Astrocyte of the hippocampus (primary cell): ENCODE results near the gene BMI1.
A peak's percentile ranks its signal among the peaks of the same experiment; 100 is the strongest.

Experiments used
- DNase-seq: peaks from one replicate; pipeline ENCODE4 v3.0.0; 2011; ENCODE audit warnings: low read depth, low spot score

Gene BMI1

GRCh38 chr10:22319980-22320558, 830 bp upstream of the BMI1 start:
- DNase-seq = no peak

DNA sequence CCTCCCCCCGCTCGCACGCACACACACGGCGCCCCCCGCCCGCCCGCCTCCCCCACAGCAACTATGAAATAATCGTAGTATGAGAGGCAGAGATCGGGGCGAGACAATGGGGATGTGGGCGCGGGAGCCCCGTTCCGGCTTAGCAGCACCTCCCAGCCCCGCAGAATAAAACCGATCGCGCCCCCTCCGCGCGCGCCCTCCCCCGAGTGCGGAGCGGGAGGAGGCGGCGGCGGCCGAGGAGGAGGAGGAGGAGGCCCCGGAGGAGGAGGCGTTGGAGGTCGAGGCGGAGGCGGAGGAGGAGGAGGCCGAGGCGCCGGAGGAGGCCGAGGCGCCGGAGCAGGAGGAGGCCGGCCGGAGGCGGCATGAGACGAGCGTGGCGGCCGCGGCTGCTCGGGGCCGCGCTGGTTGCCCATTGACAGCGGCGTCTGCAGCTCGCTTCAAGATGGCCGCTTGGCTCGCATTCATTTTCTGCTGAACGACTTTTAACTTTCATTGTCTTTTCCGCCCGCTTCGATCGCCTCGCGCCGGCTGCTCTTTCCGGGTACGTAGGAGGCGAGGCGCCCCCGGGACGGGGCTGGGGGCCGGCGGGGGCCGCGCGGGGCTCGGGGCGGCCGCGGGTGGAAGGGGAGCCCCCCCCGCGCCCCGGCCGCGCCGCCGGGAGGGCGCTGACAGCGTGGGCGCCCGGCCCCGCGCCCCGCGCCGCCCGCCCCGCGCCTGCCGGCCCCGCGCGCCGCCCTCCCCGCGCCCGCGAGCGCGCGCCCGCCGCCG, 441 bp downstream of the BMI1 start:
- DNase-seq = peak; percentile 89

DNA sequence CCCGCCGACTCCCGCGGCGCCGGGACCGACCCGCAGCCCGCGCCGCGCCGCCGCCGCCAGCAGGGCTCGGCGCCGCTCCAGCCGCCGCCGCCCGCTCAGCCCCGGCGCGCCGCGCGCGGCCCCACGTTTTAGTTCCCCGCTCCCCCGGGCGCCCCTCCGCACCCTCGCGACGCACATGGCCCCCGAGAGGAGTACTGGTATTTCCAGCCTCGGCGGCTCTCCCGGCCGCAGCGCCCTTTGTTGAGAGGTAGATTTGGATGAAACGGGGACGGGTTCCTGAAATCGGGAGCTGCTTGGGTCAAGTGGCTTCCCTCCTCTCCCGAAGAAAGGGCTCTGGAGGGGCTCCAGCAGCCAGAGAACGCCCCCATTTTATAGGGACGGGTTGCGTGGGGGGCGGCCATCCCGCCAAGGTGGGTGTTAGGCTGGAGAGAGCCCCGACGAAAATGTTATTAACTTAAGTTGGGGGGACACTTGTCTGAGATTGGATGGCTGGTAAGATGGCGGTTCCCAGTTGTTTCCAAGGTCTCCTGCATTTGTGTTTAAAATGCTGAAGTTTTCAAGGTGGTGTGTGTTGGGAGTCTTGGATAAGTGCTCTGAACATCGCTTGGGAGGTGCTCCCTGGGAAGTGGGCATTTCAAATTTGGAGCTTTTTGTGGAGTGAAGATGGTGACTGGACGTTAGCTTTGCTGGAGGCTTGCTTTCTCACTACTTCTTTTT, 1.2 kb downstream of the BMI1 start:
- peak; percentile 52 for DNase-seq

DNA sequence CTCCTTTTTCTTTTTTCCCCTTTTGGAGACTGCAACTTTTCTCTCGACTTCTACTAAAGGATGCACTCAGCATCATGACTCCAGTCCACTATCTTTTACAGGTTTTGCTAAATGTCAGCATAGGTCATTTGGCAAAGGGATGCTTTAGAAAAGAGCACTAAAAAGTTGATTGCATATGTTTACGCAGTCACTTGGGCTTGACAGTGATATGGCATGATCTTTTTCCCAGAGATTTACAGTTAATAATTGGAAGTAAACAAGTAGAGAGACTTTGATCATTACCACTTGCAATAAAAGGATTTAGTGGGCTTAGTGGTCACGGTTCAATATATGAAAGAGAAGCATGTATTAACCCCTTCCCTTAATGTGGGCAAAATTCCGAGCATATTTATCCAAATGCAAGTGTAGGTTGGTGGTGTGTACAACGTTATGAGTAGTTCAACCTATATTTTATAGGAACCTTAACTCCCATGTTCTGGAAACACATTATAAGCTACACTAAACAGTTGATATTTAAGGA, 1.8 kb downstream of the BMI1 start:
- no peak for DNase-seq

DNA sequence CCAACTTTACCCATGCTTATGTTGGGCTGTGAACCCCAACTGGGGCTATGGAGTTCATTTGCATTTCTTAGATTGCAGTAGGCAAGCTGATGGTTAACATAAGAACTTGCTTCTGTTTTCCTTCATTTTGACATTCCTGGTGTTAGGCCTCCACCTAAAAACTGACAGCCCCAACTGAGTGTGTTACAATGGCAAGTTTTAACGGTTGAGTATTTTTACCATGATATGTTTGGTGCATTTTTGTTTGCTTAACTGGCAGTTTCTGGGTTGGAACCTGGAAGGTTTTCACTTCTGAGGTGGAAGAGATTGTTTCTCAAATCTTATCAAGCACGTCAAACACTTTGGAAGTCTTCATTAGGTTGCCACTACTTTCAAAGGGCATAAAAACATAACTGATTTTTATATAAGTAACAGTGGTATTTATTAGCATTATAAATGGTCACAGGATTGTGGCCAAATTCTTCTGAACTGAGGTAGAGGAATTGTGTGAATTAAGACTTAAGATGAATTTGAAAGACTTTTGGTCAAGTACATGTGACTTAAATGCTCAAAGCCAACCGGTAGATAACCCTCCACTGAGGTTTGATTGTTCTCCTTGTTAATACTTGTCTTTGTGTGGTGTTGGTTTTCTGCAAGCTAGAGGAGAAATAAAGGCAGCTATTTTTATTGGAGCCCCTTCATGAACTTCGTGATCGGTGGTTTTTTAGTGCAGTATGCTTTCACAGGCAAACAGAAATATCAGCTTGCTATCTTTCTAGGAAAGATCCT, 2.8 kb downstream of the BMI1 start:
- peak; percentile 16 for DNase-seq

DNA sequence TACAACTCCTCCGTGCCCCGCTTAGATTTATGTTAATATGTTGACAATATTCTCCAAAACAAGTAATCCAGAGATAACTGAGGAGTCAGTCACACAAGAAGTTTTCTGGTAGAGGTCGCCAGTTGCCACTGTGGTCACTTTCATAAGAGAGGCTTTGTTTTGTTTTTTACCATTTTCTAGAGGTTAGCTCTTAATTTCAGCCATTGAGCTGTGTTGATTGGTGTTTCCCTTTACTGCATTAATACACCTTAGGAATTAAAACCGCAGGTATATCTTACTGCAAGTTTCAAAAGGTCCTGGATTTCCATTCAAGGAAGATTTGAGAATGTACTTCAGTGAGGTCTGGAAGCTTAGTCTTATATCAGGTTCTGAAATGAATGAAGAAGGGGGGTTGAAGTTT, 3.5 kb downstream of the BMI1 start:
- no peak for DNase-seq

GRCh38 chr10:22324893-22325271, 4.0 kb downstream of the BMI1 start:
- DNase-seq = no peak

- peak; percentile 83 for DNase-seq
These were observed 4.6 kb downstream of the BMI1 start for GRCh38 chr10:22325272-22326144.

- no peak for DNase-seq
These were observed 5.3 kb downstream of the BMI1 start for GRCh38 chr10:22326145-22326702.

DNA sequence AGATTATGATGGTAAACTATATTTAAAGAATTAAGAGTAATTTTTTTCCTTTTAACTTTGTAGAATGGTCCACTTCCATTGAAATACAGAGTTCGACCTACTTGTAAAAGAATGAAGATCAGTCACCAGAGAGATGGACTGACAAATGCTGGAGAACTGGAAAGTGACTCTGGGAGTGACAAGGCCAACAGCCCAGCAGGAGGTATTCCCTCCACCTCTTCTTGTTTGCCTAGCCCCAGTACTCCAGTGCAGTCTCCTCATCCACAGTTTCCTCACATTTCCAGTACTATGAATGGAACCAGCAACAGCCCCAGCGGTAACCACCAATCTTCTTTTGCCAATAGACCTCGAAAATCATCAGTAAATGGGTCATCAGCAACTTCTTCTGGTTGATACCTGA, 8.3 kb downstream of the BMI1 start:
- no peak for DNase-seq

DNA sequence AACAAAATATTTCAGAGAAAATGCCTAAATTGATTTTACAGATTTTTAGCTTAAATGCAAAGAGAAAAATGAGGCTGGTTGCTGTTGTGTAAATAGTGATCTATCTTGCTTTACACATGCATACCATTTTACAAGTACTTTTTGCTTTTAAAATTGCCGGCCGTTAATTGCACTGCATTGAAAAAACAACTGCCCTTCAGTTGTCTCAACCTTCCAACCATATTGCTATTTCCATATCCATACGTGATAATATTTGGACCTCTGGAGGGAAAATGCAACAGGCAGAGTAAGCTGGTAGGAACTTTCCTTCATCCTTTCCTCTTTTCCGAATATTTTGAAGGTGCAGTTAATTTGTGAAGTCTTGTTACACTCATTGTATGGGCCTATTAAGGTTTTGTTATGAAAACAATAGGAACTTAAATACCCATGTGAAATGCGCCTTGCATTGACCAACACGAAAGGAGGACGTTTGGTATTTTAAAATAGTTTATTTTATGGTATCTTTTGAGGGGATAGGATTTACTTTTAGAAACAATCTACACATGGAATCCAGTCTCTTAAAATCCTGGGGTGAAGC, 11.3 kb downstream of the BMI1 start:
- DNase-seq = no peak

DNA sequence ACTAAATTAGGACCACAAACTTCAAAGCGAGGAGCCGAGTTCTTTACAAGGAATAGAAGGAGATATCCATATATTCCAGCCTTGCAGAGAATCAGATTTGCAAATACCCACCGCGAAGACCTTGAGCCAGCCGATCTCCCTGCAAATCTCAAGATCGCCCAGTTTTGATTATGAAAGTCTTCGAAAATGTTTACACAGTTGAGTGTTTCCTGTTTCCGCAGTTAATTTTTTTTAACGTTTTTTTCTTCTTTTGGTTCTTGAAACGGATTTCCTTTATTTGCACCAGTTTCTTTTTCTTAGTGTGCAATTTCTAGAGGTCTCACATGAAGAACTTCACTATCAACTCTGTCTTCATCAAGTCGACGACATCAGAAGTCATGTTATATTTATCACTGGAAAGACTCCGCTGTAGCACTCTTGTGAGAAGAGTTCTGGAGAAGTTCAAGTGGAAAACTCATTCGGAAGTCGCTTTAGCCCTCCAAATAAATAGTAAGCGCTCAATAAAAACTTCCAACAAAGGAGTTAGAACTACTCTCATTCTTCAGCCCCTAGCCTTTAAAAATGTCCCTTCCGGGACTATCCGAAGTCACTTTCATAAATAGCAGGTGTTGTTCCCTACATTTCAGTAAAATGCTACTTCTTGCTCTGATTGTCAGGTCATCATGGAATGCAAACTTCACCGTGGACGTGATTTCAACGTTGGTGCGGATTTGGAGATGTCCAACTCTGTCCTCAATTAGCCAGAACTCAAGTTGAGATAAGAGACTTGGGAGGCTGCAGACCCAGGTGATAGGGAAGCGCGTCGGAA, 12.5 kb downstream of the BMI1 start:
- no peak for DNase-seq

GRCh38 chr10:22333975-22334282, 13.0 kb downstream of the BMI1 start:
- no peak for DNase-seq

DNA sequence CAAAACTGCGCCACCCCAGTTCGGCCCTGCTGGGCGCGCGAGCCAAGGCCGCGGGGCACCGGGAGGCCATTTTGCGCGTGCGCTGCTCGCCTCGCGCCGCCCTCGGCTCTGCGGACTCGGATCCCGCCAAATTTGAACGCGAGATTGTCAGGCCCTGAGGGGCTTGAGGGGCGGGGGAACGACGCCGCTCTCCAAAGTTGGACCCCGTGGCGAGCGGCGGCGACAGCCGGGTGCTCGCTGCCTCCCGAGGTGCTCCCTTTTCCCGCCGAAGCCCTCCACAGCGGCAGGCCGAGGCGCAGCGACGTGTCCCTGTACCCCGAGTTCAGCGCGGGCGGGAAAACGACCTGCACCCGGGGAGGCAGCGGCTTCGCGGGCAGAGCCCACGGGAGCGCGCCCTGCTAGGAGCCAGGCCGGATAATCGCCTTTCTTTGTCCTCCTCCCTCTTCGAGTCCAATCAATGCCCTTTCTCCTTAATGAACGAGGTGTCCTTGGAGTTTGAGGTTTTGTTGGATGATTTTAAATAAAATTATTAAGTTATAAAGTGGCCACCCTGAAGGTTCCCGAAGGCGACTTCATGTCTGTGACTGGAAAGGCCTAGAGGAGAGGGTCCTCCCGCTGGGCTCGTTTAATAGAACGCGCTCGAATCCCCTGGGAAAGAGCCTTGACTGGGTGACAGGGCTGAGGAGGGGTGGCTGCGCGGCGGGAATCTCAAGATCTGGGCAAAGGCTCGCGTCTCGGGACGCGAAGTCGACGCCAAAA, 13.7 kb downstream of the BMI1 start:
- DNase-seq = peak; percentile 48

DNA sequence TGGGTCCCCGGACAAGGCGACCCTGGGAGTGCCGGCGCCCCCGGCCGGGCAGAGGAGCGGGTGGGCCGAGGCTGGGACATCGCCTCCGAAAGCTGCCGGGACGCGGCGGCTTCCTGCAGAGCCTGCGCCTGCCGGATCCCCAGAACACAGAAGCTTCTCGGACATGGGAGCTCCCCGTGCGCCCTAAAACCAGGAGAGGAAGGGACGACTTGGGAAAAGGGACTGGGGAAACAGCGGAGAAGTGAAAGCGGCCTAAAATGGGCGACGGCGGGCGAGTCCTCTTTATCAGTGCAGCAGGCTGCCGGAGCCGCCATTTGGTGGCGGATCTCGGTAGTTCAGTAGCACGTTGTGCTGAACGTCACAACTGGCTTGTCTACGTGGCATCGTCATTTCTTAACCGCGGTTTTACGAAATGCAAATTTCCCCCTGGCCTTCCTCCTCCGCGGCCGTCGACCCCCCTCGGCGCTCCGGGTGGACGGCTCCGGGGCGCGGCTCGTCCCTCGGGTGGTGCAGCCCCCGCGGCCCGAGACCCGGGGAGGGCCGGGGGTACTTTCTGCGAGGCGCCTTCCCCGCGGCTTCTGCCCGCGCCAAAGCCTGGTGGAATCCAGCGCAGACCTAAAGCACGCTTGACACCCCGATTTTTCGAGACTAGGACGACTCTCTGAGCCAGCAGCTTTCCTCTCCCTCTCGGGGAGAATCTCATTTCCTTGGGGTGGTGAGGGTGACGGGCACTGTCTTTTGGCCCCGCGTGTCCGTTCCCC, 14.5 kb downstream of the BMI1 start:
- peak; percentile 70 for DNase-seq

GRCh38 chr10:22338185-22338900, 17.4 kb downstream of the BMI1 start:
- no peak for DNase-seq

DNA sequence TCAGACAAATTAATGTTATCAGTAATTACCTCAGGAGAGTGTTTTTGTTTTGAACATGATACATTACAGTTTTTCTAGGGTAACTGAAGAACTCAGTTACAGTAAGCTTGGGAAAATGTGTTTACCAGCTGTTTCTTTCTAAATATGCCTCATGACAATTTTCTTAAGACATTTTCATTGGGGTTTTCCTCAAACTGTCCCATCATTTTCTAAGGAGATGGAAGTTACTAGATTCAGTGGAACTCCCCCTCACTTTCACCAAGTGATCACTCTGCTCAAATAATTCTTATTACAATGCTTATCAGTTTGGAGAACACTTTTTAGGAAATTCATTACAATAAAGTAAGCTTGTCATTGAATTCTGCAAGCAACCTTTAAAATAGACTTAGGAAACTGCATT, 18.0 kb downstream of the BMI1 start:
- DNase-seq = no peak
